ENCODE data around the gene FRMD4A.

DNA sequence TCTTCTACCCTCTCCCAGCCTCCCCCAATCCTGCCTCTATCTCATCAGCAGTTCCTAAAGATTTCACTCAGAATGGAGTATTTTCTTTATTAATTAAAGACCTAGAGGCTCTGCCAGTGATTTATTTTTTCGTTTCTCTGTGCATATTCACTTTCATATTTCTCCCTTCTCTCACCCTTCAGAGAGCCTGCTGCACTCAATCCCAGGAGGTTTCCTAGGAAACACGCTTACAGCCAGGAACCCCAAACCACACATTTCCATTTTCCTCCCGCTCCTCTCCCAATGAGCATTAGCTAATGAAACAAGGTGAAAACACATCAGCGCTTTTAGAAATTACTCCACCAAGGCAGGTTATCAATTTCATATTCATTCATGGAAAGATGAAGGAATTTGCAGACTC is 180.2 kb downstream of the FRMD4A start:
- no peak for TF ChIP-seq POLR2A (IDR thresholded peaks at IDR 0.05)
- TF ChIP-seq, protein P1, sequence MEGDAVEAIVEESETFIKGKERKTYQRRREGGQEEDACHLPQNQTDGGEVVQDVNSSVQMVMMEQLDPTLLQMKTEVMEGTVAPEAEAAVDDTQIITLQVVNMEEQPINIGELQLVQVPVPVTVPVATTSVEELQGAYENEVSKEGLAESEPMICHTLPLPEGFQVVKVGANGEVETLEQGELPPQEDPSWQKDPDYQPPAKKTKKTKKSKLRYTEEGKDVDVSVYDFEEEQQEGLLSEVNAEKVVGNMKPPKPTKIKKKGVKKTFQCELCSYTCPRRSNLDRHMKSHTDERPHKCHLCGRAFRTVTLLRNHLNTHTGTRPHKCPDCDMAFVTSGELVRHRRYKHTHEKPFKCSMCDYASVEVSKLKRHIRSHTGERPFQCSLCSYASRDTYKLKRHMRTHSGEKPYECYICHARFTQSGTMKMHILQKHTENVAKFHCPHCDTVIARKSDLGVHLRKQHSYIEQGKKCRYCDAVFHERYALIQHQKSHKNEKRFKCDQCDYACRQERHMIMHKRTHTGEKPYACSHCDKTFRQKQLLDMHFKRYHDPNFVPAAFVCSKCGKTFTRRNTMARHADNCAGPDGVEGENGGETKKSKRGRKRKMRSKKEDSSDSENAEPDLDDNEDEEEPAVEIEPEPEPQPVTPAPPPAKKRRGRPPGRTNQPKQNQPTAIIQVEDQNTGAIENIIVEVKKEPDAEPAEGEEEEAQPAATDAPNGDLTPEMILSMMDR (IDR thresholded peaks at IDR 0.05) = no peak
